HL-60 (cell line): ENCODE data around the gene COL11A1.
A peak's percentile ranks its signal among the peaks of the same experiment; 100 is the strongest.

Experiments used
- DNase-seq, 2 experiments: peaks; one replicate each; pipeline ENCODE4 v3.0.0-alpha.2; 2010 to 2020; ENCODE audit warnings: low read depth in 1 of 2, low spot score in 1 of 2
- H3K27ac ChIP-seq: fragments of 250-450 bp; sonication (Bioruptor Pico); replicated peaks from 2 replicates; pipeline ENCODE4 v1.5.1; 2020; ENCODE audit warnings: mild to moderate bottlenecking, moderate library complexity
- H3K27me3 ChIP-seq: fragments of 250-450 bp; sonication (Bioruptor Pico); 2 replicates; pipeline ENCODE4 v1.5.1; 2021; ENCODE audit warnings: mild to moderate bottlenecking, moderate library complexity; ENCODE audit not compliant: insufficient read depth, poor library complexity, severe bottlenecking
- H3K4me3 ChIP-seq: replicated peaks from 2 replicates; pipeline ENCODE4 v1.5.1; 2011; ENCODE audit warnings: mild to moderate bottlenecking, control low read depth, low read length; ENCODE audit not compliant: insufficient read depth
- CTCF ChIP-seq: IDR thresholded peaks from one replicate; pipeline ENCODE4 v1.5.1; 2011; ENCODE audit warnings: low read length, control low read depth, inconsistent platforms; ENCODE audit not compliant: insufficient read depth
- GABPA ChIP-seq: IDR thresholded peaks from 2 replicates; pipeline ENCODE4 v1.6.1; 2012; ENCODE audit warnings: low read depth
- POLR2AphosphoS5 ChIP-seq: IDR thresholded peaks from 2 replicates; pipeline ENCODE4 v1.6.1; 2012; ENCODE audit warnings: low read depth
- REST ChIP-seq: IDR thresholded peaks from 2 replicates; pipeline ENCODE4 v1.6.1; 2012; ENCODE audit warnings: low read depth; ENCODE audit not compliant: insufficient replicate concordance
- SPI1 ChIP-seq: IDR thresholded peaks from 2 replicates; pipeline ENCODE4 v1.6.1; 2012; ENCODE audit warnings: low read depth, mild to moderate bottlenecking, borderline replicate concordance

Gene COL11A1

GRCh38 chr1:103107741-103108375 lies 464 bp downstream of the COL11A1 start:
- DNase-seq = no peak
- peaks cover 8% of the 10 kb centered on the region for H3K27me3 ChIP-seq
- H3K27ac ChIP-seq = no peak overlapping the region
- H3K4me3 ChIP-seq = no peak overlapping the region
- TF ChIP-seq SPI1 (no peak), GABPA (no peak), POLR2AphosphoS5 (no peak), REST (no peak), CTCF (no peak)

GRCh38 chr1:103106426-103107341 lies 1.6 kb downstream of the COL11A1 start:
- H3K27me3 ChIP-seq = peaks cover 8% of the 10 kb centered on the region
- TF ChIP-seq SPI1 (no peak), REST (no peak), POLR2AphosphoS5 (no peak), CTCF (no peak), GABPA (no peak)
- DNase-seq = peak in 1 of 2 experiments; percentile 9
- H3K27ac ChIP-seq = no peak overlapping the region
- 0 out of 2 replicates have a peak overlapping the region, but pooled peaks have one; percentile 4 for H3K4me3 ChIP-seq

GRCh38 chr1:103101399-103101798 lies 6.9 kb downstream of the COL11A1 start:
- H3K4me3 ChIP-seq = no peak overlapping the region
- no peaks in the 10 kb centered on the region for H3K27me3 ChIP-seq
- TF ChIP-seq POLR2AphosphoS5 = no peak
- TF ChIP-seq REST = no peak
- TF ChIP-seq SPI1 = no peak
- no peak for DNase-seq
- H3K27ac ChIP-seq = no peak overlapping the region
